PFSK-1 (cell line): ENCODE data around the gene PTPRK.

Source experiments
- POLR2AphosphoS5 ChIP-seq: IDR thresholded peaks from 2 replicates; pipeline ENCODE4 v1.6.1; 2012; ENCODE audit warnings: low read depth, mild to moderate bottlenecking, control low read depth, low read length, moderate library complexity
- REST ChIP-seq, 2 experiments: IDR thresholded peaks; 2 replicates each; pipeline versions ENCODE4 v1.6.1 to v1.8.0; 2011 to 2012; ENCODE audit warnings: low read depth in 2 of 2, low read length in 2 of 2, control low read depth in 1 of 2, inconsistent platforms in 1 of 2, mild to moderate bottlenecking in 1 of 2, moderate library complexity in 1 of 2; ENCODE audit not compliant: insufficient read depth in 1 of 2
- SIN3A ChIP-seq: IDR thresholded peaks from 2 replicates; pipeline ENCODE4 v1.6.1; 2012; ENCODE audit warnings: mild to moderate bottlenecking, low read length, moderate library complexity, borderline replicate concordance; ENCODE audit not compliant: insufficient read depth
- TAF1 ChIP-seq: IDR thresholded peaks from 2 replicates; pipeline ENCODE4 v1.6.1; 2012; ENCODE audit warnings: low read length, control low read depth, borderline replicate concordance; ENCODE audit not compliant: insufficient read depth

- TF ChIP-seq SIN3A (no peak), REST (IDR thresholded peaks at IDR 0.05; ENCODE audit: insufficient read depth in 1 of 2, low read depth in 2 of 2, low read length in 2 of 2) (no peak), TAF1 (no peak), POLR2AphosphoS5 (no peak)
These were observed 169.8 kb downstream of the PTPRK start for GRCh38 chr6:128350416-128351254.
